GM19043 (cell line): ENCODE results near the gene SLC24A4.

Source experiments
- ATAC-seq: cut with Tn5 transposase; IDR thresholded peaks from one replicate; pipeline ENCODE4 v1.9.1; 2021; ENCODE audit warnings: low read depth; ENCODE audit not compliant: unreplicated experiment

Gene SLC24A4

GRCh38 chr14:92366237-92366636, 43.3 kb downstream of the SLC24A4 start:
- ATAC-seq = no peak

GRCh38 chr14:92368001-92368400, 45.0 kb downstream of the SLC24A4 start:
- no peak for ATAC-seq

- no peak for ATAC-seq
Observed at GRCh38 chr14:92369097-92369496, 46.1 kb downstream of the SLC24A4 start.

- no peak for ATAC-seq
Observed at GRCh38 chr14:92372230-92372629, 49.3 kb downstream of the SLC24A4 start.

- ATAC-seq = no peak
Observed at GRCh38 chr14:92373336-92373735, 50.4 kb downstream of the SLC24A4 start.

GRCh38 chr14:92380131-92380530, 57.2 kb downstream of the SLC24A4 start:
- no peak for ATAC-seq

- ATAC-seq = no peak
Observed at GRCh38 chr14:92380582-92380981, 57.6 kb downstream of the SLC24A4 start.

- no peak for ATAC-seq
Observed at GRCh38 chr14:92382677-92383076, 59.7 kb downstream of the SLC24A4 start.

GRCh38 chr14:92383805-92384204, 60.8 kb downstream of the SLC24A4 start:
- ATAC-seq = no peak

- no peak for ATAC-seq
Observed at GRCh38 chr14:92384461-92385133, 61.6 kb downstream of the SLC24A4 start.

GRCh38 chr14:92385561-92385960, 62.6 kb downstream of the SLC24A4 start:
- ATAC-seq = no peak

- no peak for ATAC-seq
Observed at GRCh38 chr14:92386165-92386564, 63.2 kb downstream of the SLC24A4 start.

- ATAC-seq = no peak
Observed at GRCh38 chr14:92386637-92387036, 63.7 kb downstream of the SLC24A4 start.

GRCh38 chr14:92387578-92387977, 64.6 kb downstream of the SLC24A4 start:
- no peak for ATAC-seq

- no peak for ATAC-seq
Observed at GRCh38 chr14:92389598-92390158, 66.7 kb downstream of the SLC24A4 start.

GRCh38 chr14:92391726-92392125, 68.8 kb downstream of the SLC24A4 start:
- ATAC-seq = no peak

- ATAC-seq = no peak
Observed at GRCh38 chr14:92392711-92393110, 69.7 kb downstream of the SLC24A4 start.

GRCh38 chr14:92397150-92397952, 74.4 kb downstream of the SLC24A4 start:
- ATAC-seq = no peak

GRCh38 chr14:92397953-92398564, 75.1 kb downstream of the SLC24A4 start:
- ATAC-seq = no peak

GRCh38 chr14:92398888-92399636, 76.1 kb downstream of the SLC24A4 start:
- ATAC-seq = no peak
